Articular chondrocyte of knee joint (primary cell): ENCODE data around the gene TXNRD1. TPM values are rescaled to one million over a fixed set of nuclear protein-coding genes. Genes with fewer than 3 reads are reported as not detected.

Experiments
- total RNA-seq: library from RNA; depleted of rRNA; stranded (reverse); fragments of >200 nt; gene quantifications from 2 replicates; pipeline ENCODE4 v1.2.3, GENCODE V29; 2012

The TXNRD1 gene
- total RNA-seq, result 173 and 209 TPM in 2 replicates

DNA sequence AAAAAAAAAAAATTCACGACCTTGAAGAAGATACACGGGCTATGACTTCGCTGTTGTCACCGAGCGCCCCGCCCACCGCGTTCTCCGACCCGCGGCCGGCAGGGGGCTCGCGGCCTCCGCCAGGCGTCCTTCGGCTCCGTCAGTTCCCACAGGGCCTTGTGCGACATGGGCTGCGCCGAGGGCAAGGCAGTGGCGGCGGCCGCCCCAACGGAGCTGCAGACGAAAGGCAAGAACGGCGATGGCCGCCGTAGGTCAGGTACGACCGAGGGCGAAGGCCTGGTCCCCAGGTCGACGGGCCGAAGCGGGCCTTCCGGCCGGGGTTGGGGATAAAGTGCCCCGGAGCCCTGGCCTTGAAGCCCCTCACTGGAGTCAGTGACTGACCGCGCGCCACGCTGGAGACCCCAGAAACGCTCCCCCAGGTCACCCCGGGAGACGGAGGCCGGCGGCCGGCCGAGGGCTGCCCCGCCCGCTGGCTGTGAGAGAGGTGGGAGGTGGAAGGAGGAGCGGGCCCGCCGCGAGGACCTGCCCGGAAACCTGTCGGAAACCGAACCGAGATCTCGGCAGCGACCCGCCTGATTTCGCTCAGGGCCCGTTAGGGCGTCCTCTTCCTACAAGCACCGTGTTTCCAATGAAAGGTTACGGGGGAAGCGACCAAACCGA, at the start of gene TXNRD1:
Gene TXNRD1 (plus strand): TSS at position 142 of the 660 bp plus-strand sequence. CDS start 24 bp downstream, at position 166.

DNA sequence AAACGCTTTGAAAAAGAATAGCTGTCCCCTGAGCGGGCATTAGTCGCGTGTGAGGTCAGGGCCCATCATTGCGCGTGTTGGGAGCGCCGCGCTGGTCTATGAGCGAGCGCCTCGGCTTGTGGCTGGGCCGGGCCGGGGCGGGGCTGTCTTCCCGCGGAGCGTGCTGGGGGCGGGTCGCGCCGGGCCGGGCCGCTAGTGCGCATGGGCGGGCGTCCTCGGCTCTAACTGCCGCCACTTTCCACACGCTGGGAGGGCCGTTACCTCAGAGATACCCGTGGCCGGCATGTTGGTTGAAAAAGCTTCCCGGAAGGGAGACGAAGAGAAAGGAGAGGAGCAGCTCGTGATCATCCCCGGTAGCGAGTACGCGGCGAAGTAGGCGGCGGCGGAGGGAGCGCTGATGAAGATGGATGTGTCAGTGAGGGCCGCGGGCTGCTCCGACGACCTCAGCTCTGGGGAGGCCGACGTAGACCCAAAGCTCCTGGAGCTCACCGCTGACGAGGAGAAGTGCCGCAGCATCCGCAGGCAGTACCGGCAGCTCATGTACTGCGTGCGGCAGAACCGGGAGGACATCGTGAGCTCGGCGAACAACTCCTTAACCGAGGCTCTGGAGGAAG, 88.1 kb downstream of the TXNRD1 start, which contains the start of gene EID3:
Gene EID3 (plus strand): TSS at position 202 of the 614 bp plus-strand sequence. CDS start 196 bp downstream, at position 398.

Other genes with a start within 250 kb of the TXNRD1 start
- gene TDG, start 249.9 kb upstream of the TXNRD1 start, total RNA-seq, result 22.3 and 23.3 TPM in 2 replicates
- gene GLT8D2, start 165.6 kb upstream of the TXNRD1 start, total RNA-seq, result 64.2 and 70.4 TPM in 2 replicates
- gene HCFC2, start 151.2 kb upstream of the TXNRD1 start, total RNA-seq, result 38.9 and 41.2 TPM in 2 replicates
- gene NFYB, start 77.6 kb upstream of the TXNRD1 start, total RNA-seq, result 29.8 and 32.6 TPM in 2 replicates
- gene EID3, start 88.0 kb downstream of the TXNRD1 start, total RNA-seq, result 9.3 and 18.2 TPM in 2 replicates
- 9.1 and 12.4 TPM in 2 replicates for gene CHST11, start 241.2 kb downstream of the TXNRD1 start, total RNA-seq